ENCODE data around the gene CPEB3.
"Not testable (repeated sequence)": the region's sequence is repeated elsewhere in the genome, so short reads cannot be mapped to it uniquely, and the experiment has no call there.

CPEB3 gene

DNA sequence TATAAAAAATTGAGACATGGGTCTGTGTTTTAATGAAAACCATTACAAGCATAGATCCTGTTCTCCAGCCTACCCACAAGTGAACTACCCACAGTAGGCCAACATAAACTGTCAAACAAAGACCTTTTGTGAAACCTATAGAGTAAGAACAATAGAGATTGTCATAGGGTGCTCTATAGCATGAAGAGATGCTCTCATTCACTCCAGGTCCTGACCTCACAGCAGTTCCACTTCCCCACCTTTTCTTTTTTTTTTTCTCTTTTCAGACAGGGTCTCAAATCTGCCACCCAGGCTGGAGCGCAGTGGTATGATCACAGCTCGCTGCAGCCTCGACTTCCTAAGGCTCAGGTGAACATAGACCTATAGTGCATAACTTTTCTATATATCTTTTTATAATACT, 72.3 kb downstream of the CPEB3 start:
- H3K4me1 Mint-ChIP-seq (ENCODE audit: low read depth in 2 of 2), result peaks cover 1 to 3% of the 10 kb centered on the region in 2 donors
- ATAC-seq (replicated peaks), result no peak
- no peaks in the 10 kb centered on the region for H3K27me3 Mint-ChIP-seq

DNA sequence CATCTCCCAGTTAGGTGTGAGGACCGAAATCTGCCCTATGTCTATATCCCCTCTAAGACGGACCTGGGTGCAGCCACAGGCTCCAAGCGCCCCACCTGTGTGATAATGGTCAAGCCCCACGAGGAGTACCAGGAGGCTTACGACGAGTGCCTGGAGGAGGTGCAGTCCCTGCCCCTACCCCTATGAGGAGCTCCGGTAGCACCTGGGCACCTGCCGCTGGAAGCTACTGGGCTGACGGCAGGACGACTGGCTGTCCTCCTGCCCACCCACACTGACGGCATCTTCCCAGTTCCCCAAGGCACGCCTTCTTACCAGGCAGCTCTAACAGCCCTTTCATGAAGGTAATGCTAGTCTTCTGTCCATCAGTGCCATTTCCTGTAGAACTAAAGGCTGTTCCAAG, 74.3 kb downstream of the CPEB3 start:
- H3K9me3 Mint-ChIP-seq; H3K36me3 Mint-ChIP-seq (ENCODE audit: insufficient read depth): not testable (repeated sequence)

More for the DNA sequence above, 72.3 kb downstream of the CPEB3 start:
- Mint-ChIP-seq H3K4me3 (no peak overlapping the region), H3K9me3 (no peaks in the 10 kb centered on the region), H3K27ac (no peak overlapping the region), H3K36me3 (ENCODE audit: insufficient read depth) (no peaks in the 10 kb centered on the region)
- no peak for DNase-seq

DNA sequence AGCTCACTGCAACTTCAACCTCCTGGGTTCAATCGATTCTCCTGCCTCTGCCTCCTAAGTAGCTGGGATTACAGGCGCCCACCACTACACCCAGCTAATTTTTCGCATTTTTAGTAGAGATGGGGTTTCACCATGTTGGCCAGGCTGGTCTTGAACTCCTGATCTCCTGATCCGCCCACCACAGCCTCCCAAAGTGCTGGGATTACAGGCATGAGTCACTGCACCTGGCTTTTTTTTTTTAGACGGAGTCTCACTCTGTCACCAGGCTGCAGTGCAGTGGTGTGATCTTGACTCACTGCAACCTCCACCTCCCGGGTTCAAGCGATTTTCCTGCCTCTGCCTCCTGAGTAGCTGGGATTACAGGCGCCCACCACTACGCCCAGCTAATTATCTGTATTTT, 75.7 kb downstream of the CPEB3 start:
- not testable (repeated sequence) for H3K4me3 Mint-ChIP-seq; ATAC-seq (replicated peaks); H3K4me1 Mint-ChIP-seq (ENCODE audit: low read depth in 2 of 2); H3K27ac Mint-ChIP-seq; DNase-seq; H3K27me3 Mint-ChIP-seq; H3K9me3 Mint-ChIP-seq; H3K36me3 Mint-ChIP-seq (ENCODE audit: insufficient read depth)

More for the DNA sequence above, 74.3 kb downstream of the CPEB3 start:
- not testable (repeated sequence) for ATAC-seq (replicated peaks); H3K4me1 Mint-ChIP-seq (ENCODE audit: low read depth in 2 of 2); H3K27me3 Mint-ChIP-seq; H3K27ac Mint-ChIP-seq; H3K4me3 Mint-ChIP-seq; DNase-seq

DNA sequence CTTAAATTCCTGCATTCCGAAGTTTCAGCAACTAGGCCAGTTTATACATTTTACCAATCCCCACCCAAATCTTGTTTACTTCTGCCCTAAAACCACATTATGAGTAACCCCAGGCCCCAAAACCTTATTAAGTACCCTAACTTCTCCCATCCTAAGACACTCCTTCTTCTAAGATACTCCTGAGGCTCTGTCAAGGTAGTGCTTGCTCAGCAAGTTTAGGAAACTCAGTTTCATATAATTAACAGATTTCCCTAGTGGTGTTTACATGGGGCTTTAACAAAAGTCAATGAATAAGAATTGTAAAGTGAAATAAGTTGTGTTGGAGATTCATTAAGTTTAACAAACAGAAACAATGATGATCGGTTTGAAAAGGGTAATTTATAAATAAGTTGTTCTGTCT, 77.8 kb downstream of the CPEB3 start:
- peaks cover 3 to 8% of the 10 kb centered on the region in 2 donors for H3K4me1 Mint-ChIP-seq (ENCODE audit: low read depth in 2 of 2)
- peak overlapping the region in 1 of 2 donors; percentile 0 for H3K4me3 Mint-ChIP-seq
- peaks cover 4% of the 10 kb centered on the region for H3K36me3 Mint-ChIP-seq (ENCODE audit: insufficient read depth)
- H3K27me3 Mint-ChIP-seq, result no peaks in the 10 kb centered on the region
- DNase-seq (no peak), ATAC-seq (replicated peaks) (no peak)
- peak overlapping the region; percentile 22 to 66 for H3K27ac Mint-ChIP-seq
- no peaks in the 10 kb centered on the region for H3K9me3 Mint-ChIP-seq

DNA sequence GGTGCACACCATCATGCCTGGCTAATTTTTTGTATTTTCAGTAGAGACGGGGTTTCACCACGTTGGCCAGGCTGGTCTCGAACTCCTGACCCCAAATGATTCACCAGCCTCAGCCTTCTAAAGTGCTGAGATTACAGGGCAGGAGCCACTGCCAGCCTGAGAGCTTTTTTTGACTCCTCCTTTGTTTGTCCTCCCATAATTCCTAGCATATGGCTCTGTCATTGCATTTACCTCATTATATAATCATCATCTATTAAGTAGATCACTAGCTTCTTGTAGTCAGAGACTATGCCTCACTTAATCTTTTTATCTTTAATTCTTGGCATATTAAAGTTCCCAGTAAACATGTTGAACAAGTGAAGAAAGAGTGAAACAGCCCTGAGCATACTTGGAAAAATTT, 82.1 kb downstream of the CPEB3 start:
- Mint-ChIP-seq H3K36me3 (ENCODE audit: insufficient read depth) (peaks cover 4% of the 10 kb centered on the region), H3K27me3 (no peaks in the 10 kb centered on the region), H3K4me1 (ENCODE audit: low read depth in 2 of 2) (peaks cover 3 to 6% of the 10 kb centered on the region in 2 donors), H3K9me3 (no peaks in the 10 kb centered on the region), H3K27ac (peak overlapping the region in 1 of 2 donors; percentile 77), H3K4me3 (no peak overlapping the region)
- ATAC-seq (replicated peaks), result no peak
- DNase-seq, result no peak

DNA sequence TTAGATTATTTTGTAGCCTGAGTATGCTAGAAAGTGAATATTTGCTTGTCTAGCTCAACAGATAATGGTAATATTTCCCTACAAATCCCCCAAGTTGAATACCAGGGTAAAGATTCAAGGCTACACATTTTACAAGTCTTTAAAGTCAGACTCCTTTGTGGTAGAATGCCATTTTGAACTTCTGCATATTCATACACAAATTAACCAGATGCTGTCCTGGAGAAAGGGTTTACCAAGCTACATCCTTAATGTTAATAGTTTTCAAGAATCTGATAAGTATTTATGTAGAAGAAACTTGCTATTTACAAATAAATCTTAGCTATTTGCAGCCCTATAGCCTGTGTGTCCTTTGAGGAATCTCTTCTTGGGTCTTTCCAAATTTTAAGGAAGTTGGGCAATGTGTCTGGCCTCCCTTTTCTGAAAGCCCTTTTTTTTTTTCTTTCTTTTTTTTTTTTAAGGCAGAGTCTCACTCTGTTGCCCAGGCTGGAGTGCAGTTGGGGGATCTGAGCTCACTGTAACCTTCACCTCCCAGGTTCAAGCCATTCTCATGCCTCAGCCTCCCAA, 82.6 kb downstream of the CPEB3 start:
- Mint-ChIP-seq H3K9me3 (no peaks in the 10 kb centered on the region), H3K27ac (peak overlapping the region in 1 of 2 donors; percentile 77), H3K4me1 (ENCODE audit: low read depth in 2 of 2) (peaks cover 3 to 4% of the 10 kb centered on the region in 2 donors), H3K4me3 (no peak overlapping the region), H3K27me3 (no peaks in the 10 kb centered on the region), H3K36me3 (ENCODE audit: insufficient read depth) (peaks cover 4% of the 10 kb centered on the region)
- DNase-seq, result no peak
- ATAC-seq (replicated peaks), result no peak

DNA sequence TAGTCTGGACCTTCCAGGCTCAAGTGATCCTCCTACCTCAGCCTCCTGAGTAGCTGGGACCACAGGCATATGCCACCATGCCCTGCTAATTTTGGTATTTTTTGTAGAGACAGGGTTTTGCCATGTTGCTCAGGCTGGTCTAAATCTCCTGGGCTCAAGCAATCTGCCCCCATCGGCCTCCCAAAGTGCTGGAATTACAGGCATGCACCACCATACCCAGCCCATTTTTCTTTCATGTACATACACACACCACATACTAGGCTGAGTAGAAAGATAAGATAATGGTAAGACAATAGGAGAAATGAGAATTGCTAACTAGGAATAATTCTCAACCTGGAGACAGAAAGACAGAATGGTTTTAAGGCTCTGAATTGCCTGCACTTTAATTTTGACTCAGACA, 83.8 kb downstream of the CPEB3 start:
- DNase-seq (no peak), ATAC-seq (replicated peaks) (no peak)
- no peak overlapping the region for H3K4me3 Mint-ChIP-seq
- no peaks in the 10 kb centered on the region for H3K9me3 Mint-ChIP-seq
- peaks cover 4% of the 10 kb centered on the region for H3K36me3 Mint-ChIP-seq (ENCODE audit: insufficient read depth)
- H3K4me1 Mint-ChIP-seq (ENCODE audit: low read depth in 2 of 2), result peaks cover 2 to 4% of the 10 kb centered on the region in 2 donors
- no peaks in the 10 kb centered on the region for H3K27me3 Mint-ChIP-seq
- no peak overlapping the region for H3K27ac Mint-ChIP-seq

DNA sequence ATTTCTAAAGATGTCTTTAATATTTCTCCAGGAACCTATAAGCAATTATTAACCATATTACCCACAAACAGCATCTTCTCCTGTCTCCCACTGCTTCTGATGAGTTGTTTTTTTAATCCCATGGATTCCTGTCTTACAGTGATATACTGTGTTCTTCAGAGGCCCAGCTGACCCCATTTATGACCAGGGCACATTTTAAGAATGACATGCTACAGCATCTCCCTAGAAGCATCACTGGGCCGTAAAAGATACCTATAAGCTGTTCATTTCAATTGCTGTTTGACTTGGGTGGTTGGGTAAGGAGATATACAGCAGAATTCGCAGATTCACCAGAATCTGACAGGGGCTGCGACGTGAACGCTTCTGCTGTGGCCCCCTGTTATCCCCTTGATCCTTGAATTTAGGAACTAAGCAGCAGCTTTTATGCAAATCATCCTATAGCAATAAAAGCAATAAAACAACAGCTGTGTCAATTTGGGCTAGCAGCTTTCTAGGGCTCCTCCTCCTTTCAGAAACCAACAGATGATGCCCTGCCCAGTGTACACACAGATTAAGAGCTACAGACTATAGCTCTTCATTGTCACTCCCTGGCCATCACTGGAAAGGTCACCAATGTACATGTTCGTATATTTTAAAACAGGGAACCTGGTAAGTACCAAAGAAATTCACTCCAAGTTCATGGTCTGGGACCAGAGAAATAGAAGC, 86.8 kb downstream of the CPEB3 start:
- H3K4me3 Mint-ChIP-seq, result no peak overlapping the region
- ATAC-seq (replicated peaks), result no peak
- no peaks in the 10 kb centered on the region for H3K36me3 Mint-ChIP-seq (ENCODE audit: insufficient read depth)
- peaks cover 0 to 2% of the 10 kb centered on the region in 2 donors for H3K4me1 Mint-ChIP-seq (ENCODE audit: low read depth in 2 of 2)
- DNase-seq, result no peak
- H3K27me3 Mint-ChIP-seq, result no peaks in the 10 kb centered on the region
- no peak overlapping the region for H3K27ac Mint-ChIP-seq
- H3K9me3 Mint-ChIP-seq, result no peaks in the 10 kb centered on the region

DNA sequence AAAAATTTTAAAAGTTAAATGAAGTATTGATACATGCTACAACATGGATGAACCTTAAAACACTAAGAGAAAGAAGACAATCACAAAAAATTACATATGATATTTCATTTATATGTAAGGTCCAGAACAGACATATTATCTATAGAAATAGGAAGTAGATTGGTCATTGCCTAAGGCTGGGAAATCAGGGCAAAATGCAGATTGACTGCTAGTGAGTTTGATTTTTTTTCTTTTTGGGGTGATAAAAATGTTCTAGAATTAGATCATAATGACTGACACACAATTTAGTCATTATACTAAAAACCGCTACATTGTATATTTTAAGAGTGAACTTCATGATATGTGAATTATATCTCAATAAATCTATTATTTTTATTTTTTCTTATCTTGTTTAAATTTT, 88.3 kb downstream of the CPEB3 start:
- no peaks in the 10 kb centered on the region for H3K27me3 Mint-ChIP-seq
- H3K9me3 Mint-ChIP-seq, result no peaks in the 10 kb centered on the region
- no peaks in the 10 kb centered on the region for H3K4me1 Mint-ChIP-seq (ENCODE audit: low read depth in 2 of 2)
- no peak overlapping the region for H3K4me3 Mint-ChIP-seq
- ATAC-seq (replicated peaks), result no peak
- DNase-seq, result no peak
- no peak overlapping the region for H3K27ac Mint-ChIP-seq
- H3K36me3 Mint-ChIP-seq (ENCODE audit: insufficient read depth), result no peaks in the 10 kb centered on the region

DNA sequence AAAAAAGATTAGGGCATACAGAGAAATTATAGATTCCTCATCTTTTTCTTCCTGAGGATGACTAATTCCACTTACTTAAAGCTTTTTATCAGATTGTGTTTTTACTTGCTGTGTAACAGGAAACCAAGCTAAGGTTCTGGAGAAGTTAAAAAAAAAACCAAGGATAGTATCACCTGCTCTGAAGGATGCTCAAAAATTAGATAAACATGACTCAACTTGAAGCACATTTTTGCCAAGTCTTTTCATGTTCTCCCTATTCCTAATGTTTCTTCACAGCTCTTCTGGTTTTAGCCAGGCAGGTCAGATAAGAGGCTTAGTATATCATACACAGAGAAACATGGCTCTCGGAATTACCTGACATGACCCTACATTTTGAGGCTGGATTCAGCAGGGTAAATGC, 90.3 kb downstream of the CPEB3 start:
- no peak overlapping the region for H3K4me3 Mint-ChIP-seq
- no peaks in the 10 kb centered on the region for H3K27me3 Mint-ChIP-seq
- no peaks in the 10 kb centered on the region for H3K36me3 Mint-ChIP-seq (ENCODE audit: insufficient read depth)
- no peaks in the 10 kb centered on the region for H3K4me1 Mint-ChIP-seq (ENCODE audit: low read depth in 2 of 2)
- H3K9me3 Mint-ChIP-seq, result no peaks in the 10 kb centered on the region
- no peak overlapping the region for H3K27ac Mint-ChIP-seq
- ATAC-seq (replicated peaks), result no peak
- no peak for DNase-seq

DNA sequence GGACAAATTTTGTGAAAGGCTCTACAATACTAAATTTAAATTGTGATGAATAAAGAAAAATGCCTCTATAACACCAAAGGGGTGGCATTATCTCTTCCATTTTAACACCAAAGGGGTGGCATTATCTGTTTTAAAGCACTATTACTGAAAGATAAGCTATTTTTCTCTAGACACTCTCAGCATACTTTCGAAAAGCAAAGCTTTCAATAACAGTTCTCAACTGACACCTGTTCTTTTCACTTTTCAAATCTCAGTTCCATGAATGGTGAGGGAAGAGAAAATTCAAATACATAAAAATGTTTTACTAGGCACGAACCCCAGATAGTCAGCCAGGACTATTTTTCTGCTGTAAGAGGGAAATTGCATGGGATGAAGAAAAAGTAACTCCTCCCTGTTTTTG, 103.8 kb downstream of the CPEB3 start:
- DNase-seq, result no peak
- Mint-ChIP-seq H3K27ac (no peak overlapping the region), H3K9me3 (no peaks in the 10 kb centered on the region), H3K36me3 (ENCODE audit: insufficient read depth) (peaks cover 16% of the 10 kb centered on the region), H3K27me3 (no peaks in the 10 kb centered on the region), H3K4me3 (no peak overlapping the region), H3K4me1 (ENCODE audit: low read depth in 2 of 2) (no peaks in the 10 kb centered on the region)
- ATAC-seq (replicated peaks), result no peak

DNA sequence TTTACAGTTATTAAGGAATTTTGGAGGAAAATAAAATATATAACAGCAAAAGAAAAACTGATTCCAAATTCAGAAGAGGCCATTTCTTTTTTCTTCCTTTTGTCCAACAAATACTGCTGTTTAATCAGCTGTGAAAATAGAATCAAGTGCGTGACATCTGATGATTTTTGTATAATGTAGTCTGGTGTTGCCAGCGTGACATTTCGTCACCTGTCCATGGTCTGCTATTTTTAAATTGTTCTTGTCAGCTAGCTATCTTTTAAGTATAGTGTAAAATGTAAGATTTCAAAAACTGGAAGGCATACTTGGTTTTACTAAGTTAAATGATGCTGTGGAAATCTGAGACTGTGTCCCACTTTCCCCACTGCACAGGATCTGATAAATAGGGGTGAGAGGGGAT, 105.9 kb downstream of the CPEB3 start:
- Mint-ChIP-seq H3K9me3 (no peaks in the 10 kb centered on the region), H3K36me3 (ENCODE audit: insufficient read depth) (peaks cover 11% of the 10 kb centered on the region)
- no peak for ATAC-seq (replicated peaks)

DNA sequence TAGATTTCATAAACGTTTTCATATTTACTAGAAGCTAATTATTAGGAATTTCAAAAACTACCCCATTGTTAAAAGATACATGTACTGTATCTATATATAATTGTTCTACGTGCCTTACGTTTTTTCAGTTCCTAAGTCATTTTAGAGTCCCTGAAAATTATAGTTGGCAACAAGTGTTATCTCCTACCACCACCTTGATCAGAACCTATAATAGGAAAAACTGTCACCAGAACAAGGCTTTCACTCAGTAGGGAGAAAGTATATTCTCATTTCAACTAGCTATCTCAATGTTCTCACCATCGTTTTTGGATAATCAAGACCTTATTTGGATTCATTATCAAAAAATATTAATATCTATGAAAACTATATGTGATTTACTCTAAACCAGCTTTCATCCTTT, 107.7 kb downstream of the CPEB3 start:
- peaks cover 8% of the 10 kb centered on the region for H3K36me3 Mint-ChIP-seq (ENCODE audit: insufficient read depth)
- no peak overlapping the region for H3K4me3 Mint-ChIP-seq
- H3K27ac Mint-ChIP-seq, result no peak overlapping the region
- ATAC-seq (replicated peaks), result no peak
- H3K27me3 Mint-ChIP-seq, result no peaks in the 10 kb centered on the region
- H3K9me3 Mint-ChIP-seq, result no peaks in the 10 kb centered on the region
- no peaks in the 10 kb centered on the region for H3K4me1 Mint-ChIP-seq (ENCODE audit: low read depth in 2 of 2)
- DNase-seq, result no peak

More for the DNA sequence above, 105.9 kb downstream of the CPEB3 start:
- Mint-ChIP-seq H3K27me3 (no peaks in the 10 kb centered on the region), H3K4me3 (no peak overlapping the region), H3K27ac (no peak overlapping the region), H3K4me1 (ENCODE audit: low read depth in 2 of 2) (no peaks in the 10 kb centered on the region)
- DNase-seq, result no peak

DNA sequence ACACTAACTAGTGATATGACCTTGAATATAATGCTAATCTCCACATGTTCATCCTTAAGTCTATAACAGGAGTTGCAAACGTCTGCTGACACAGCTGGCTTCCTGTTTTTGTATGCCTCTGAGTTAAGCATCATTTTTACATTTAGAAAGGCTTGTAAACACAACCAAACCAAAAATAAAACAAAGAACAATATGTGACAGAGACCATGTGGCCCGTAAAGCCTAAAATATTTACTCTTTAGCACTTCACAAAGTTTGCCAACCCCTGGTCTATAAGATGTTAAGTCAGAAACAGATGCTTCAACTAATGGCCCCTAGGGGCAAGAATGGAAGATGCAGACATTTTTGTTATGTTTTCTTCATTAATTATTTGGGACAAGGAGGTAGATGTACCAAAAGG, 109.3 kb downstream of the CPEB3 start:
- Mint-ChIP-seq H3K36me3 (ENCODE audit: insufficient read depth) (peaks cover 8% of the 10 kb centered on the region), H3K27ac (no peak overlapping the region), H3K9me3 (no peaks in the 10 kb centered on the region), H3K27me3 (no peaks in the 10 kb centered on the region), H3K4me3 (no peak overlapping the region), H3K4me1 (ENCODE audit: low read depth in 2 of 2) (no peaks in the 10 kb centered on the region)
- DNase-seq (no peak), ATAC-seq (replicated peaks) (no peak)
